Right ventricle myocardium inferior (tissue), 1 donor: ENCODE results near the gene PDHX. TPM values are rescaled to one million over a fixed set of nuclear protein-coding genes. Genes with fewer than 3 reads are reported as not detected.

ENCODE experiments used
- microRNA-seq: library from miRNA; unstranded; fragments of <30 nt; microRNA quantifications from one replicate; pipeline ENCODE4 v1.2.0, GENCODE V29; 2020
- total RNA-seq: library from RNA; stranded (reverse); fragmentation: NEBNext Ultra II Directional; extraction: Animal tissue kit (Norgen Biotek cat#: 25700); gene quantifications from one replicate; pipeline ENCODE4 v1.2.1, GENCODE V29; 2021
- donor health status: DM: no; HTN: yes; CAD: no; lungs with severe emphysema.

Gene PDHX
- total RNA-seq, 1 donor from 2014 or later, result 140 TPM

Small RNA genes lying within 50 kb of the gene (microRNA-seq; reads per million reads assigned to microRNA genes)
- 4.0 reads per million, percentile 6 among the genes with 10 or more reads in this experiment for gene MIR1343

Other genes starting within 250 kb of the PDHX start
- 24.6 TPM for gene APIP, start 239 bp upstream of the PDHX start, total RNA-seq
- 19.9 TPM for gene CD44, start 222.6 kb downstream of the PDHX start, total RNA-seq